Keratinocyte (primary cell): ENCODE data around the gene SNCB.

ENCODE experiments used
- EZH2 ChIP-seq: IDR thresholded peaks from one replicate; pipeline ENCODE4 v1.6.1; 2012; ENCODE audit warnings: inconsistent platforms, mild to moderate bottlenecking, low read length, moderate library complexity
- TF ChIP-seq, protein P1 (sequence below), 3 experiments: IDR thresholded peaks in 1 of 3; conservative IDR thresholded peaks in 1 of 3; optimal IDR thresholded peaks in 1 of 3; 2 replicates in 2 of 3; 3 replicates in 1 of 3; pipeline versions ENCODE3 to v1.5.1; 2011; ENCODE audit warnings: low read length in 3 of 3, mild to moderate bottlenecking in 3 of 3, moderate library complexity in 2 of 3, control low read depth in 1 of 3, inconsistent platforms in 1 of 3; ENCODE audit not compliant: insufficient read depth in 2 of 3; ENCODE audit errors: extremely low read depth in 1 of 3

DNA sequence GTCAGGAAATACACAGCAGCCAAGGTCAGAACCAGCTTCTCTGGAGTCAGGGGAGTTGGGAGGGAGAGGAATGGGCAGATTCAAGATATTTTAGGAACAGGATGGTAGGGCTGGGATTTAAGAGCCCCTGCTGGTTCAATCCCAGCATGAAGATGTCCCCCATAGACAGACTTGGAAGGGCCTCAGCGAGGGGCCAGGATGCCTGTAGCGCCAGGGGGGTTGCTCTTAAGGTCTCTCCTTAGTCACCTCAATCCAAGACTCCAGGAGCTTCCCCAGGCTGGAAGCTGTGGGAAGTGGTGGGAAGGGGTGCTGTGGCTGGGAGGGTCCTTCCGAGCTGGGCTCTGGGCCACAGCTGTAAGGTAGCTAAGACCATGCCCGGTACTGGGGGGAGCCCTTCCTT lies 8.9 kb upstream of the SNCB start:
- TF ChIP-seq EZH2 = no peak
- TF ChIP-seq, protein P1, sequence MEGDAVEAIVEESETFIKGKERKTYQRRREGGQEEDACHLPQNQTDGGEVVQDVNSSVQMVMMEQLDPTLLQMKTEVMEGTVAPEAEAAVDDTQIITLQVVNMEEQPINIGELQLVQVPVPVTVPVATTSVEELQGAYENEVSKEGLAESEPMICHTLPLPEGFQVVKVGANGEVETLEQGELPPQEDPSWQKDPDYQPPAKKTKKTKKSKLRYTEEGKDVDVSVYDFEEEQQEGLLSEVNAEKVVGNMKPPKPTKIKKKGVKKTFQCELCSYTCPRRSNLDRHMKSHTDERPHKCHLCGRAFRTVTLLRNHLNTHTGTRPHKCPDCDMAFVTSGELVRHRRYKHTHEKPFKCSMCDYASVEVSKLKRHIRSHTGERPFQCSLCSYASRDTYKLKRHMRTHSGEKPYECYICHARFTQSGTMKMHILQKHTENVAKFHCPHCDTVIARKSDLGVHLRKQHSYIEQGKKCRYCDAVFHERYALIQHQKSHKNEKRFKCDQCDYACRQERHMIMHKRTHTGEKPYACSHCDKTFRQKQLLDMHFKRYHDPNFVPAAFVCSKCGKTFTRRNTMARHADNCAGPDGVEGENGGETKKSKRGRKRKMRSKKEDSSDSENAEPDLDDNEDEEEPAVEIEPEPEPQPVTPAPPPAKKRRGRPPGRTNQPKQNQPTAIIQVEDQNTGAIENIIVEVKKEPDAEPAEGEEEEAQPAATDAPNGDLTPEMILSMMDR (optimal IDR thresholded peaks at IDR 0.05 in 1 of 3, IDR thresholded peaks at IDR 0.05 in 1 of 3, conservative IDR thresholded peaks at IDR 0.05 in 1 of 3; ENCODE audit: extremely low read depth in 1 of 3, insufficient read depth in 2 of 3, low read length in 3 of 3) = no peak
